MM.1S (cell line): ENCODE measurements around the gene KLF8.

Experiments used
- DNase-seq: peaks from one replicate; pipeline ENCODE4 v3.0.0-alpha.2; 2015
- H2AFZ ChIP-seq: fragments of 300-600 bp; sonication (generic); 2 replicates; pipeline ENCODE4 v1.6.0; 2016; ENCODE audit warnings: antibody characterized with exemption, low read length
- H3F3A ChIP-seq: fragments of 300-600 bp; sonication (generic); 2 replicates; pipeline ENCODE4 v1.6.1; 2016; ENCODE audit warnings: mild to moderate bottlenecking, antibody characterized with exemption, low read length, moderate library complexity, mixed read lengths; ENCODE audit not compliant: insufficient read depth
- H3K27ac ChIP-seq: fragments of 300-600 bp; sonication (generic); 2 replicates; pipeline ENCODE4 v1.5.1; 2016; ENCODE audit warnings: mild to moderate bottlenecking, low read length
- H3K27me3 ChIP-seq: fragments of 300-600 bp; sonication (generic); replicated peaks from 2 replicates; pipeline ENCODE4 v1.6.0; 2016; ENCODE audit warnings: low read length; ENCODE audit not compliant: insufficient read depth
- H3K36me3 ChIP-seq: fragments of 300-600 bp; sonication (generic); replicated peaks from 2 replicates; pipeline ENCODE4 v1.6.1; 2016; ENCODE audit warnings: mild to moderate bottlenecking, low read length, mixed read lengths; ENCODE audit not compliant: insufficient read depth
- H3K4me1 ChIP-seq: fragments of 300-600 bp; sonication (generic); 2 replicates; pipeline ENCODE4 v1.6.1; 2016; ENCODE audit warnings: low read length, mixed read lengths
- H3K4me2 ChIP-seq: fragments of 300-600 bp; sonication (generic); 2 replicates; pipeline ENCODE4 v1.6.0; 2016; ENCODE audit warnings: low read depth, low read length
- H3K4me3 ChIP-seq: fragments of 300-600 bp; sonication (generic); 2 replicates; pipeline ENCODE4 v1.5.1; 2016; ENCODE audit warnings: low read length, mixed read lengths
- H3K79me2 ChIP-seq: fragments of 300-600 bp; sonication (generic); 2 replicates; pipeline ENCODE4 v1.6.1; 2016; ENCODE audit warnings: mixed run types, low read length, mixed read lengths
- H3K9ac ChIP-seq: fragments of 300-600 bp; sonication (generic); 2 replicates; pipeline ENCODE4 v1.6.1; 2016; ENCODE audit warnings: low read length, mixed read lengths
- H3K9me2 ChIP-seq: fragments of 300-600 bp; sonication (generic); replicated peaks from 2 replicates; pipeline ENCODE4 v1.6.1; 2016; ENCODE audit warnings: mild to moderate bottlenecking, low read length, mixed read lengths; ENCODE audit not compliant: insufficient read depth
- H3K9me3 ChIP-seq: fragments of 300-600 bp; sonication (generic); replicated peaks from 2 replicates; pipeline ENCODE4 v1.6.1; 2016; ENCODE audit warnings: mild to moderate bottlenecking, low read length, mixed read lengths; ENCODE audit not compliant: insufficient read depth
- H4K20me1 ChIP-seq: fragments of 300-600 bp; sonication (generic); 2 replicates; pipeline ENCODE4 v1.6.1; 2016; ENCODE audit warnings: mild to moderate bottlenecking, low read length, moderate library complexity, mixed read lengths; ENCODE audit not compliant: insufficient read depth
- EZH2 ChIP-seq: fragments of 300-600 bp; sonication (generic); optimal IDR thresholded peaks from 2 replicates; pipeline ENCODE3; 2017; ENCODE audit warnings: low read depth, mild to moderate bottlenecking, antibody characterized with exemption, low read length, mixed read lengths
- EZH2phosphoT487 ChIP-seq: fragments of 300-600 bp; sonication (generic); IDR thresholded peaks from 2 replicates; pipeline ENCODE4 v1.6.1; 2018; ENCODE audit warnings: antibody characterized with exemption, low read length
- TF ChIP-seq, protein P1 (sequence below): fragments of 300-600 bp; sonication (generic); IDR thresholded peaks from 2 replicates; pipeline ENCODE4 v1.5.1; 2016; ENCODE audit warnings: antibody characterized with exemption, low read length, mixed read lengths

The KLF8 gene

DNA sequence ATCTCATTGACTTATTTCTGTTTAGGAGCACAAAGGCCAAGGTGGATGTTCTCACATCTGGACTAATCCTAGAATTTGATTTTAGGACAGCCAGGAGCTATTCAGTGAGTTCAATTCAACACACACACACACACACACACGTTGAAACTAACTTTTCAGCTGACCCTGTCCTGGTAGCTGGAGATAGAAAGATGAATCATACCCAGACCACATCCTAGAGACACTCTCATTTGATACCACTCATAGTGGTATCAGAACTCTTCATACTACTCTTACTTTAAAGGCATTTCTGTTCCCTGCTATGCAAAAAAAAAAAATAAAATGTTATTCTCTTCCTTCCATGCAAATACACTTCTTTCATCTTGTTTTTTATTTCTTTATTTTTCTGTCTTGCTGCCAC is 36.7 kb downstream of the KLF8 start:
- Histone ChIP-seq H3F3A (no peaks in the 10 kb centered on the region), H3K79me2 (no peaks in the 10 kb centered on the region), H3K27me3 (no peaks in the 10 kb centered on the region), H4K20me1 (no peaks in the 10 kb centered on the region), H3K4me1 (no peaks in the 10 kb centered on the region), H2AFZ (no peak overlapping the region), H3K9me3 (no peaks in the 10 kb centered on the region), H3K9me2 (no peaks in the 10 kb centered on the region), H3K4me3 (no peak overlapping the region), H3K9ac (no peak overlapping the region), H3K36me3 (no peaks in the 10 kb centered on the region), H3K4me2 (no peak overlapping the region), H3K27ac (no peak overlapping the region)
- DNase-seq = no peak
- TF ChIP-seq EZH2 = no peak
- no peak for TF ChIP-seq EZH2phosphoT487
- TF ChIP-seq, protein P1, sequence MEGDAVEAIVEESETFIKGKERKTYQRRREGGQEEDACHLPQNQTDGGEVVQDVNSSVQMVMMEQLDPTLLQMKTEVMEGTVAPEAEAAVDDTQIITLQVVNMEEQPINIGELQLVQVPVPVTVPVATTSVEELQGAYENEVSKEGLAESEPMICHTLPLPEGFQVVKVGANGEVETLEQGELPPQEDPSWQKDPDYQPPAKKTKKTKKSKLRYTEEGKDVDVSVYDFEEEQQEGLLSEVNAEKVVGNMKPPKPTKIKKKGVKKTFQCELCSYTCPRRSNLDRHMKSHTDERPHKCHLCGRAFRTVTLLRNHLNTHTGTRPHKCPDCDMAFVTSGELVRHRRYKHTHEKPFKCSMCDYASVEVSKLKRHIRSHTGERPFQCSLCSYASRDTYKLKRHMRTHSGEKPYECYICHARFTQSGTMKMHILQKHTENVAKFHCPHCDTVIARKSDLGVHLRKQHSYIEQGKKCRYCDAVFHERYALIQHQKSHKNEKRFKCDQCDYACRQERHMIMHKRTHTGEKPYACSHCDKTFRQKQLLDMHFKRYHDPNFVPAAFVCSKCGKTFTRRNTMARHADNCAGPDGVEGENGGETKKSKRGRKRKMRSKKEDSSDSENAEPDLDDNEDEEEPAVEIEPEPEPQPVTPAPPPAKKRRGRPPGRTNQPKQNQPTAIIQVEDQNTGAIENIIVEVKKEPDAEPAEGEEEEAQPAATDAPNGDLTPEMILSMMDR = no peak

GRCh38 chrX:56278692-56279091 is 46.5 kb downstream of the KLF8 start:
- Histone ChIP-seq H3K27me3 (no peaks in the 10 kb centered on the region), H3K79me2 (no peaks in the 10 kb centered on the region), H3K9me2 (no peaks in the 10 kb centered on the region), H3K27ac (no peak overlapping the region), H3K9ac (no peak overlapping the region), H3K4me1 (peaks cover 2% of the 10 kb centered on the region), H3F3A (no peaks in the 10 kb centered on the region), H3K36me3 (no peaks in the 10 kb centered on the region), H3K4me2 (no peak overlapping the region), H3K9me3 (no peaks in the 10 kb centered on the region), H3K4me3 (no peak overlapping the region), H2AFZ (no peak overlapping the region), H4K20me1 (no peaks in the 10 kb centered on the region)
- TF ChIP-seq EZH2 (no peak), EZH2phosphoT487 (no peak)
- TF ChIP-seq, protein P1 = no peak
- DNase-seq = no peak

DNA sequence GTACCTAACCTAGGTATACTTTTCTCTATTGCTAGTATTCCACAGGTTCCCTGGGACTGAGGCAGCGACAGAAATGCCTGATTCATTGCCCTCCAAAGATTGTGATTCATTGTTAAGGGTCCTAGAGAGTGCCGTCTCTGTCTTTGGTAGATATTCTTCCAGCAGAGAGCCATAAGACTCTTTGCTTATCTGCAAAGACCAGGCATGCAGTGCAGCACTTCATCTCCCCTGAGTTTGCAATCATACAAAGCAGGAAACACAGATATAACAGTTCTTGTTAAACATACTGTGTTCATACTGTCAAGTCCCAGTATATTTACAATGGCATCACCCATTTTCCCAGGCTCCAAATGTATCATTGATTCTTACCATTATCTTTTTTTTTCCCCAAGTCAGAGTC is 47.7 kb downstream of the KLF8 start:
- DNase-seq = no peak
- TF ChIP-seq, protein P1 = no peak
- TF ChIP-seq EZH2phosphoT487 (no peak), EZH2 (no peak)
- H3F3A ChIP-seq = no peaks in the 10 kb centered on the region
- no peak overlapping the region for H2AFZ ChIP-seq
- H3K4me1 ChIP-seq = peaks cover 5% of the 10 kb centered on the region
- no peaks in the 10 kb centered on the region for H3K9me3 ChIP-seq
- H3K9ac ChIP-seq = no peak overlapping the region
- no peaks in the 10 kb centered on the region for H3K79me2 ChIP-seq
- H4K20me1 ChIP-seq = no peaks in the 10 kb centered on the region
- no peaks in the 10 kb centered on the region for H3K27me3 ChIP-seq
- no peak overlapping the region for H3K4me2 ChIP-seq
- no peak overlapping the region for H3K27ac ChIP-seq
- no peaks in the 10 kb centered on the region for H3K36me3 ChIP-seq
- no peaks in the 10 kb centered on the region for H3K9me2 ChIP-seq
- no peak overlapping the region for H3K4me3 ChIP-seq
